WERI-Rb-1 (cell line): ENCODE measurements around the gene FBH1.

ENCODE experiments used
- DNase-seq: peaks from one replicate; pipeline ENCODE4 v3.0.0-alpha.2; 2020
- H3K27ac ChIP-seq: fragments of 250-450 bp; sonication (Bioruptor Pico); 2 replicates; pipeline ENCODE4 v1.5.1; 2020; ENCODE audit warnings: mild to moderate bottlenecking, moderate library complexity
- H3K27me3 ChIP-seq: fragments of 250-450 bp; sonication (Bioruptor Pico); 2 replicates; pipeline ENCODE4 v1.5.1; 2021; ENCODE audit warnings: mild to moderate bottlenecking, low read depth, moderate library complexity; ENCODE audit not compliant: insufficient read depth, severe bottlenecking
- H3K36me3 ChIP-seq: fragments of 250-450 bp; sonication (Bioruptor Pico); 2 replicates; pipeline ENCODE4 v1.5.1; 2020; ENCODE audit warnings: mild to moderate bottlenecking, moderate library complexity
- H3K4me3 ChIP-seq: 2 replicates; pipeline ENCODE4 v1.5.1; 2011; ENCODE audit warnings: low read depth, mild to moderate bottlenecking, control low read depth, low read length
- H3K9me3 ChIP-seq: fragments of 250-450 bp; sonication (Bioruptor Pico); 2 replicates; pipeline ENCODE4 v1.5.1; 2021; ENCODE audit warnings: mild to moderate bottlenecking, moderate library complexity; ENCODE audit not compliant: severe bottlenecking
- CTCF ChIP-seq: IDR thresholded peaks from 2 replicates; pipeline ENCODE4 v1.5.1; 2011; ENCODE audit warnings: low read depth, mild to moderate bottlenecking, control low read depth, inconsistent platforms, low read length

Gene FBH1

GRCh38 chr10:5888843-5889623 is 1.0 kb upstream of the FBH1 start:
- peak overlapping the region; percentile 65 for H3K27ac ChIP-seq
- no peak for TF ChIP-seq CTCF
- no peaks in the 10 kb centered on the region for H3K9me3 ChIP-seq
- no peaks in the 10 kb centered on the region for H3K27me3 ChIP-seq
- peak overlapping the region; percentile 84 for H3K4me3 ChIP-seq
- peak; percentile 15 for DNase-seq
- H3K36me3 ChIP-seq: no peaks in the 10 kb centered on the region; the same call in 1 of the 2 replicates

GRCh38 chr10:5890452-5890915 is 441 bp downstream of the FBH1 start:
- H3K27ac ChIP-seq: no peak overlapping the region

GRCh38 chr10:5891009-5891408 is 966 bp downstream of the FBH1 start:
- DNase-seq: no peak
- Histone ChIP-seq H3K36me3 (no peaks in the 10 kb centered on the region; the same call in 1 of the 2 replicates), H3K27me3 (no peaks in the 10 kb centered on the region), H3K4me3 (peak overlapping the region; percentile 71), H3K9me3 (no peaks in the 10 kb centered on the region), H3K27ac (no peak overlapping the region)
- no peak for TF ChIP-seq CTCF

More at GRCh38 chr10:5890452-5890915, 441 bp downstream of the FBH1 start:
- TF ChIP-seq CTCF: no peak
- Histone ChIP-seq H3K27me3 (no peaks in the 10 kb centered on the region), H3K4me3 (peak overlapping the region; percentile 71), H3K36me3 (no peaks in the 10 kb centered on the region; the same call in 1 of the 2 replicates), H3K9me3 (no peaks in the 10 kb centered on the region)
- DNase-seq: peak; percentile 9

GRCh38 chr10:5892007-5892406 is 2.0 kb downstream of the FBH1 start:
- no peaks in the 10 kb centered on the region for H3K27me3 ChIP-seq
- no peak for DNase-seq
- H3K36me3 ChIP-seq: no peaks in the 10 kb centered on the region; the same call in 1 of the 2 replicates
- no peak overlapping the region for H3K27ac ChIP-seq
- H3K4me3 ChIP-seq: no peak overlapping the region
- no peak for TF ChIP-seq CTCF
- no peaks in the 10 kb centered on the region for H3K9me3 ChIP-seq

GRCh38 chr10:5893321-5893720 is 3.3 kb downstream of the FBH1 start:
- Histone ChIP-seq H3K4me3 (no peak overlapping the region), H3K36me3 (no peaks in the 10 kb centered on the region), H3K27ac (no peak overlapping the region), H3K9me3 (no peaks in the 10 kb centered on the region), H3K27me3 (no peaks in the 10 kb centered on the region)
- TF ChIP-seq CTCF: no peak
- no peak for DNase-seq
